Measurements from ENCODE around the gene BCKDHA.

BCKDHA gene

GRCh38 chr19:41392775-41393174 lies 4.8 kb upstream of the BCKDHA start:
- Histone ChIP-seq H3K9ac (ENCODE audit: low read depth, low read length, poor library complexity) (no peak overlapping the region), H2AK5ac (ENCODE audit: low read depth, low read length) (no peak overlapping the region), H2BK120ac (ENCODE audit: low read depth, low read length) (no peak overlapping the region), H3K23ac (ENCODE audit: low read depth, low read length, poor library complexity) (no peak overlapping the region), H4K91ac (ENCODE audit: low read depth, low read length, poor library complexity) (no peak overlapping the region), H3K18ac (ENCODE audit: low read length) (no peak overlapping the region), H3K4me2 (ENCODE audit: insufficient read depth, low read length, poor library complexity, severe bottlenecking) (no peak overlapping the region), H3K36me3 (replicated peaks in 1 of 2; ENCODE audit: control insufficient read depth in 2 of 2, insufficient read depth in 2 of 2, low read length in 2 of 2) (peaks cover 16 to 33% of the 10 kb centered on the region in 2 donors), H4K8ac (ENCODE audit: low read depth, low read length) (no peak overlapping the region), H3K27ac (replicated peaks; ENCODE audit: low read length) (no peak overlapping the region), H3K27me3 (ENCODE audit: control insufficient read depth in 3 of 3, insufficient read depth in 3 of 3, low read depth in 1 of 3, low read length in 3 of 3) (no peaks in the 10 kb centered on the region), H3K4me1 (ENCODE audit: control insufficient read depth in 2 of 2, insufficient read depth in 1 of 2, low read depth in 1 of 2, low read length in 2 of 2) (no peaks in the 10 kb centered on the region), H3K79me1 (ENCODE audit: low read depth, low read length) (peaks cover 4% of the 10 kb centered on the region), H3K9me3 (replicated peaks in 1 of 2; ENCODE audit: control insufficient read depth in 2 of 2, insufficient read depth in 1 of 2, low read depth in 1 of 2, low read length in 2 of 2) (no peaks in the 10 kb centered on the region), H2AFZ (ENCODE audit: low read length) (no peak overlapping the region), H2BK12ac (ENCODE audit: low read length) (no peak overlapping the region), H2BK15ac (ENCODE audit: low read length) (no peak overlapping the region), H3K14ac (ENCODE audit: low read length) (no peak overlapping the region), H3K4ac (ENCODE audit: low read length) (no peak overlapping the region), H2BK5ac (ENCODE audit: low read length) (no peak overlapping the region), H3K4me3 (ENCODE audit: low read length in 2 of 2) (no peak overlapping the region)
- WGBS, 2 donors (ENCODE audit: extremely low coverage in 2 of 2, insufficient read length in 2 of 2, insufficient replicate concordance in 1 of 2): no CpG with 5 or more reads among the region's 12 CpGs
- DNase-seq (ENCODE audit: low spot score): no peak

GRCh38 chr19:41395355-41395754 lies 2.3 kb upstream of the BCKDHA start:
- Histone ChIP-seq H3K9ac (ENCODE audit: low read depth, low read length, poor library complexity) (no peak overlapping the region), H3K23ac (ENCODE audit: low read depth, low read length, poor library complexity) (no peak overlapping the region), H3K18ac (ENCODE audit: low read length) (no peak overlapping the region), H4K8ac (ENCODE audit: low read depth, low read length) (no peak overlapping the region), H3K14ac (ENCODE audit: low read length) (no peak overlapping the region), H3K27ac (replicated peaks; ENCODE audit: low read length) (no peak overlapping the region), H3K4me2 (ENCODE audit: insufficient read depth, low read length, poor library complexity, severe bottlenecking) (no peak overlapping the region), H3K4ac (ENCODE audit: low read length) (no peak overlapping the region), H3K27me3 (ENCODE audit: control insufficient read depth in 3 of 3, insufficient read depth in 3 of 3, low read depth in 1 of 3, low read length in 3 of 3) (no peaks in the 10 kb centered on the region), H3K36me3 (replicated peaks in 1 of 2; ENCODE audit: control insufficient read depth in 2 of 2, insufficient read depth in 2 of 2, low read length in 2 of 2) (peaks cover 13 to 18% of the 10 kb centered on the region in 2 donors), H2BK15ac (ENCODE audit: low read length) (no peak overlapping the region), H3K9me3 (replicated peaks in 1 of 2; ENCODE audit: control insufficient read depth in 2 of 2, insufficient read depth in 1 of 2, low read depth in 1 of 2, low read length in 2 of 2) (no peaks in the 10 kb centered on the region), H3K4me3 (ENCODE audit: low read length in 2 of 2) (peak overlapping the region; percentile 9 to 29), H2AK5ac (ENCODE audit: low read depth, low read length) (no peak overlapping the region), H3K4me1 (ENCODE audit: control insufficient read depth in 2 of 2, insufficient read depth in 1 of 2, low read depth in 1 of 2, low read length in 2 of 2) (peaks cover 3 to 5% of the 10 kb centered on the region in 2 donors), H3K79me1 (ENCODE audit: low read depth, low read length) (peaks cover 4% of the 10 kb centered on the region), H2AFZ (ENCODE audit: low read length) (no peak overlapping the region), H2BK5ac (ENCODE audit: low read length) (no peak overlapping the region), H2BK120ac (ENCODE audit: low read depth, low read length) (no peak overlapping the region), H4K91ac (ENCODE audit: low read depth, low read length, poor library complexity) (no peak overlapping the region), H2BK12ac (ENCODE audit: low read length) (no peak overlapping the region)
- DNase-seq (ENCODE audit: low spot score): no peak
- no CpG with 5 or more reads among the region's 6 CpGs for WGBS, 2 donors (ENCODE audit: extremely low coverage in 2 of 2, insufficient read length in 2 of 2, insufficient replicate concordance in 1 of 2)

- Histone ChIP-seq H2AFZ (ENCODE audit: low read length) (peak overlapping the region; percentile 79), H3K4me2 (ENCODE audit: insufficient read depth, low read length, poor library complexity, severe bottlenecking) (peak overlapping the region; percentile 59), H4K91ac (ENCODE audit: low read depth, low read length, poor library complexity) (no peak overlapping the region), H2BK5ac (ENCODE audit: low read length) (no peak overlapping the region), H2BK120ac (ENCODE audit: low read depth, low read length) (no peak overlapping the region), H4K8ac (ENCODE audit: low read depth, low read length) (no peak overlapping the region), H3K23ac (ENCODE audit: low read depth, low read length, poor library complexity) (no peak overlapping the region), H3K27me3 (ENCODE audit: control insufficient read depth in 3 of 3, insufficient read depth in 3 of 3, low read depth in 1 of 3, low read length in 3 of 3) (no peaks in the 10 kb centered on the region), H3K79me1 (ENCODE audit: low read depth, low read length) (no peaks in the 10 kb centered on the region), H3K27ac (replicated peaks; ENCODE audit: low read length) (no peak overlapping the region), H3K4me1 (ENCODE audit: control insufficient read depth in 2 of 2, insufficient read depth in 1 of 2, low read depth in 1 of 2, low read length in 2 of 2) (peaks cover 3 to 5% of the 10 kb centered on the region in 2 donors), H3K9ac (ENCODE audit: low read depth, low read length, poor library complexity) (peak overlapping the region; percentile 75), H3K4ac (ENCODE audit: low read length) (no peak overlapping the region), H3K9me3 (replicated peaks in 1 of 2; ENCODE audit: control insufficient read depth in 2 of 2, insufficient read depth in 1 of 2, low read depth in 1 of 2, low read length in 2 of 2) (no peaks in the 10 kb centered on the region), H3K14ac (ENCODE audit: low read length) (no peak overlapping the region), H3K18ac (ENCODE audit: low read length) (no peak overlapping the region), H2BK15ac (ENCODE audit: low read length) (no peak overlapping the region), H2AK5ac (ENCODE audit: low read depth, low read length) (no peak overlapping the region), H3K36me3 (replicated peaks in 1 of 2; ENCODE audit: control insufficient read depth in 2 of 2, insufficient read depth in 2 of 2, low read length in 2 of 2) (no peaks in the 10 kb centered on the region), H2BK12ac (ENCODE audit: low read length) (no peak overlapping the region), H3K4me3 (ENCODE audit: low read length in 2 of 2) (peak overlapping the region; percentile 76 to 94)
- DNase-seq (ENCODE audit: low spot score): no peak
- WGBS, 2 donors (ENCODE audit: extremely low coverage in 2 of 2, insufficient read length in 2 of 2, insufficient replicate concordance in 1 of 2): no CpG with 5 or more reads among the region's 5 CpGs
Observed at GRCh38 chr19:41398050-41398418, 416 bp downstream of the BCKDHA start.

DNA sequence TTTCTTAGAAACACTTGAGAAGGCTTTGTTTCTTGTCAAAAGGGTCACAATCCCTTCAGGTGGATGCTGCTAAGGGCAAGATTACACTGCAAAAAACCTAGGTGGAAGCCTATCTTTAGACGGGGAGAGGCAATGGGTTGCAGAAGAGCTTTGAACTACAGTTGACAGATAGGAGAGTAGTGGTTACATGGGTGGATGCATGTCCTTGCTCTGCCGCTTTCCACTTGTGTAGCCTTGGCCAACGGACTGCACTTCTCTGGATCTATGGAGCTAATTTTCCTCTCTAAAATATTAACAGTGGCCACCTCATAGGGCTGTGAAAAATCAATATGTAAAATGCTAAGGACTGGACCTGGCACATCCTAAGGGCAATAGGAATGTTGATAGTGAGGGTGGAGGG lies 980 bp downstream of the BCKDHA start:
- WGBS, 2 donors (ENCODE audit: extremely low coverage in 2 of 2, insufficient read length in 2 of 2, insufficient replicate concordance in 1 of 2): no CpG with 5 or more reads among the region's 3 CpGs
- no peaks in the 10 kb centered on the region for H3K27me3 ChIP-seq (ENCODE audit: control insufficient read depth in 3 of 3, insufficient read depth in 3 of 3, low read depth in 1 of 3, low read length in 3 of 3)
- H3K36me3 ChIP-seq (replicated peaks in 1 of 2; ENCODE audit: control insufficient read depth in 2 of 2, insufficient read depth in 2 of 2, low read length in 2 of 2): no peaks in the 10 kb centered on the region
- H3K23ac ChIP-seq (ENCODE audit: low read depth, low read length, poor library complexity): no peak overlapping the region
- no peak overlapping the region for H3K4ac ChIP-seq (ENCODE audit: low read length)
- no peak overlapping the region for H4K8ac ChIP-seq (ENCODE audit: low read depth, low read length)
- no peak overlapping the region for H3K27ac ChIP-seq (replicated peaks; ENCODE audit: low read length)
- no peaks in the 10 kb centered on the region for H3K79me1 ChIP-seq (ENCODE audit: low read depth, low read length)
- no peak overlapping the region for H4K91ac ChIP-seq (ENCODE audit: low read depth, low read length, poor library complexity)
- H2AK5ac ChIP-seq (ENCODE audit: low read depth, low read length): no peak overlapping the region
- no peaks in the 10 kb centered on the region for H3K9me3 ChIP-seq (replicated peaks in 1 of 2; ENCODE audit: control insufficient read depth in 2 of 2, insufficient read depth in 1 of 2, low read depth in 1 of 2, low read length in 2 of 2)
- no peak overlapping the region for H3K18ac ChIP-seq (ENCODE audit: low read length)
- no peak overlapping the region for H3K14ac ChIP-seq (ENCODE audit: low read length)
- no peak overlapping the region for H2AFZ ChIP-seq (ENCODE audit: low read length)
- no peak for DNase-seq (ENCODE audit: low spot score)
- H2BK15ac ChIP-seq (ENCODE audit: low read length): no peak overlapping the region
- peaks cover 3 to 5% of the 10 kb centered on the region in 2 donors for H3K4me1 ChIP-seq (ENCODE audit: control insufficient read depth in 2 of 2, insufficient read depth in 1 of 2, low read depth in 1 of 2, low read length in 2 of 2)
- H2BK5ac ChIP-seq (ENCODE audit: low read length): no peak overlapping the region
- no peak overlapping the region for H3K9ac ChIP-seq (ENCODE audit: low read depth, low read length, poor library complexity)
- H2BK12ac ChIP-seq (ENCODE audit: low read length): no peak overlapping the region
- H3K4me2 ChIP-seq (ENCODE audit: insufficient read depth, low read length, poor library complexity, severe bottlenecking): peak overlapping the region; percentile 59
- no peak overlapping the region for H2BK120ac ChIP-seq (ENCODE audit: low read depth, low read length)
- peak overlapping the region; percentile 5 to 76 for H3K4me3 ChIP-seq (ENCODE audit: low read length in 2 of 2)
